Measurements from ENCODE around the gene WDR5.
A peak's percentile ranks its signal among the peaks of the same experiment; 100 is the strongest.
"Not testable (repeated sequence)": the region's sequence is repeated elsewhere in the genome, so short reads cannot be mapped to it uniquely, and the experiment has no call there.

Gene WDR5

GRCh38 chr9:134135343-134136117, at the start of gene WDR5:
TSS of gene WDR5 (plus strand) at chr9:134136082. CDS start at chr9:134139878, 3,796 bp downstream.
- DNase-seq (ENCODE audit: low read depth), result peak; percentile 91

- no peak for DNase-seq (ENCODE audit: low read depth)
Measured at GRCh38 chr9:134088063-134088725, 47.7 kb upstream of the WDR5 start.

- no peak for DNase-seq (ENCODE audit: low read depth)
Measured at GRCh38 chr9:134089972-134090371, 45.9 kb upstream of the WDR5 start.

GRCh38 chr9:134099123-134099761, 36.6 kb upstream of the WDR5 start:
- DNase-seq (ENCODE audit: low read depth), result peak; percentile 28

- DNase-seq (ENCODE audit: low read depth), result no peak
Measured at GRCh38 chr9:134100040-134100439, 35.8 kb upstream of the WDR5 start.

- DNase-seq (ENCODE audit: low read depth), result not testable (repeated sequence)
Measured at GRCh38 chr9:134101133-134101532, 34.7 kb upstream of the WDR5 start.

GRCh38 chr9:134101623-134102149, 34.2 kb upstream of the WDR5 start:
- no peak for DNase-seq (ENCODE audit: low read depth)

- no peak for DNase-seq (ENCODE audit: low read depth)
Measured at GRCh38 chr9:134103391-134103998, 32.4 kb upstream of the WDR5 start.

GRCh38 chr9:134111064-134111463, 24.8 kb upstream of the WDR5 start:
- DNase-seq (ENCODE audit: low read depth), result no peak

GRCh38 chr9:134112561-134112960, 23.3 kb upstream of the WDR5 start:
- no peak for DNase-seq (ENCODE audit: low read depth)

GRCh38 chr9:134118972-134119371, 16.9 kb upstream of the WDR5 start:
- DNase-seq (ENCODE audit: low read depth), result not testable (repeated sequence)

GRCh38 chr9:134123764-134124128, 12.1 kb upstream of the WDR5 start:
- no peak for DNase-seq (ENCODE audit: low read depth)

- no peak for DNase-seq (ENCODE audit: low read depth)
Measured at GRCh38 chr9:134125413-134126095, 10.3 kb upstream of the WDR5 start.

- DNase-seq (ENCODE audit: low read depth), result no peak
Measured at GRCh38 chr9:134126373-134126772, 9.5 kb upstream of the WDR5 start.

GRCh38 chr9:134127065-134127580, 8.8 kb upstream of the WDR5 start:
- DNase-seq (ENCODE audit: low read depth), result no peak

- no peak for DNase-seq (ENCODE audit: low read depth)
Measured at GRCh38 chr9:134127616-134128015, 8.3 kb upstream of the WDR5 start.

- DNase-seq (ENCODE audit: low read depth), result no peak
Measured at GRCh38 chr9:134128727-134129679, 6.9 kb upstream of the WDR5 start.

GRCh38 chr9:134130503-134131375, 5.1 kb upstream of the WDR5 start:
- DNase-seq (ENCODE audit: low read depth), result no peak

GRCh38 chr9:134131471-134132207, 4.2 kb upstream of the WDR5 start:
- no peak for DNase-seq (ENCODE audit: low read depth)

Measured in activated gamma-delta T cell treated with anti-CD3 and anti-CD28 coated beads, Interleukin-2, amount 50 U/mL, for 16 hours (primary cell).